WERI-Rb-1 (cell line): ENCODE results near the gene RPL37A.
A peak's percentile ranks its signal among the peaks of the same experiment; 100 is the strongest.
"Not testable (repeated sequence)": the region's sequence is repeated elsewhere in the genome, so short reads cannot be mapped to it uniquely, and the experiment has no call there.

Experiments used
- DNase-seq: peaks from one replicate; pipeline ENCODE4 v3.0.0-alpha.2; 2020
- H3K27ac ChIP-seq: fragments of 250-450 bp; sonication (Bioruptor Pico); 2 replicates; pipeline ENCODE4 v1.5.1; 2020; ENCODE audit warnings: mild to moderate bottlenecking, moderate library complexity
- H3K27me3 ChIP-seq: fragments of 250-450 bp; sonication (Bioruptor Pico); 2 replicates; pipeline ENCODE4 v1.5.1; 2021; ENCODE audit warnings: mild to moderate bottlenecking, low read depth, moderate library complexity; ENCODE audit not compliant: insufficient read depth, severe bottlenecking
- H3K36me3 ChIP-seq: fragments of 250-450 bp; sonication (Bioruptor Pico); 2 replicates; pipeline ENCODE4 v1.5.1; 2020; ENCODE audit warnings: mild to moderate bottlenecking, moderate library complexity
- H3K4me3 ChIP-seq: 2 replicates; pipeline ENCODE4 v1.5.1; 2011; ENCODE audit warnings: low read depth, mild to moderate bottlenecking, control low read depth, low read length
- H3K9me3 ChIP-seq: fragments of 250-450 bp; sonication (Bioruptor Pico); 2 replicates; pipeline ENCODE4 v1.5.1; 2021; ENCODE audit warnings: mild to moderate bottlenecking, moderate library complexity; ENCODE audit not compliant: severe bottlenecking
- TF ChIP-seq, protein P1 (sequence below): IDR thresholded peaks from 2 replicates; pipeline ENCODE4 v1.5.1; 2011; ENCODE audit warnings: low read depth, mild to moderate bottlenecking, control low read depth, inconsistent platforms, low read length

The RPL37A gene

DNA sequence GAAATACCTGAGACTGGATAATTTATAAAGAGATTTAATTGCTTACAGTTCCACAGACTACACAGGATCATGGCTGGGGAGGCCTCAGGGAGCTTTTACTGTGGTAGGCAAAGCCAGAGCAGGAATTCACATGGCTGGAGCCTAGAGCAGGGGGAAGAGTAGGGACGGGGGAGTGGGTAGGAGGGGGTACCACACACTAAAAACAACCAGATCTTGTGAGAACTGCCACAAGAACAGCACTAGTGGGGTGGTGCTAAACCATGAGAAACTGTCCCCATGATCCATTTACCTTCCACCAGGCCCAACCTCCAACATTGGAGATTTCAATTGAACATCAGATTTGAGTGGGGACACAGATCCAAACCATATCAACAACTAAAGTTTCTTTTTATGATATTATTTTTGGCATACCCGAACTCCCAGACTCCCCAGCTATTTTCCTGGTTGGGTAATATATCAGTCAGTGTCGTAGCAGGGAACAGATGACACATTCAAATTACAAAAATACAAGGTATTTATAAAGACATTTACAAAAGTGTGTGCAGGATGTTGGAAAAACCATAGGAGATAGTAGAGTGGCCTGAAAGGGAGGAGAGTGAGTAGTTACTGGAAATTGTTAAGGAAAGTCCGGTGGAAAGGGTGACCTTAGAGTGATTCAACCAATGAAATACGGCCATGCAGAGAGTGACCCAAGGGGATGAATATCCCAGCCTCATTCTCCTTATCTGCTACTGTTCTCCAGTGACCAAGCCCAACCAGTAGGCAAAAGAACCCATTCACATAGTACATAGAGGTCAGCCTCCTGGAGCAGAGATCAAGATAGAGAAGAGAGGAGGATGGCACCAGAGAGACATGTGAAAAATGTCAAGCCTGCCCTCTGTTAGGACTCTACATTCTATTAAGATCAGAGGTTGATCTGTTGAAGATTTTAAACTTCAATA is 8.8 kb downstream of the RPL37A start:
- Histone ChIP-seq H3K4me3 (no peak overlapping the region), H3K27ac (no peak overlapping the region), H3K36me3 (peaks cover 43% of the 10 kb centered on the region), H3K27me3 (no peaks in the 10 kb centered on the region), H3K9me3 (no peaks in the 10 kb centered on the region)
- TF ChIP-seq, protein P1, sequence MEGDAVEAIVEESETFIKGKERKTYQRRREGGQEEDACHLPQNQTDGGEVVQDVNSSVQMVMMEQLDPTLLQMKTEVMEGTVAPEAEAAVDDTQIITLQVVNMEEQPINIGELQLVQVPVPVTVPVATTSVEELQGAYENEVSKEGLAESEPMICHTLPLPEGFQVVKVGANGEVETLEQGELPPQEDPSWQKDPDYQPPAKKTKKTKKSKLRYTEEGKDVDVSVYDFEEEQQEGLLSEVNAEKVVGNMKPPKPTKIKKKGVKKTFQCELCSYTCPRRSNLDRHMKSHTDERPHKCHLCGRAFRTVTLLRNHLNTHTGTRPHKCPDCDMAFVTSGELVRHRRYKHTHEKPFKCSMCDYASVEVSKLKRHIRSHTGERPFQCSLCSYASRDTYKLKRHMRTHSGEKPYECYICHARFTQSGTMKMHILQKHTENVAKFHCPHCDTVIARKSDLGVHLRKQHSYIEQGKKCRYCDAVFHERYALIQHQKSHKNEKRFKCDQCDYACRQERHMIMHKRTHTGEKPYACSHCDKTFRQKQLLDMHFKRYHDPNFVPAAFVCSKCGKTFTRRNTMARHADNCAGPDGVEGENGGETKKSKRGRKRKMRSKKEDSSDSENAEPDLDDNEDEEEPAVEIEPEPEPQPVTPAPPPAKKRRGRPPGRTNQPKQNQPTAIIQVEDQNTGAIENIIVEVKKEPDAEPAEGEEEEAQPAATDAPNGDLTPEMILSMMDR: no peak
- no peak for DNase-seq

DNA sequence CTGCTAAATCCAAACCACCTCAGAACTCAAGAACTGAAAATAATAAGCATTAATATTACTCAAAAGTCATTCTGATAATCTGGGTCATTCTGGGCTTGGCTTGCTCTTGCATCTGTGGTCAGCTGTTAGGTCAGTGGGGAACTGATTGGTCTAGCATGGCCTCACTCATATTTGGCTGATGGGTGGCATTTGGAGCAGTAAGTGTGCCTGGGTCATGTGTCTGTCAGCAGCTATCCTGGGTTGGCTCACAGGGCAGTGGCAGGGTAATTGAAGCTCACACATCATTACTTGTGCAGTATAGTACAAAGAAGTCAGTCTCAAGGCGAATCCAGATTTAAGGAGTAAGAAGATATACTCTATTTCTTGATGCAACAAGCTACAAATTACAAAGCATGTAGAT is 9.6 kb downstream of the RPL37A start:
- no peaks in the 10 kb centered on the region for H3K27me3 ChIP-seq
- H3K27ac ChIP-seq: no peak overlapping the region
- no peaks in the 10 kb centered on the region for H3K9me3 ChIP-seq
- no peak for DNase-seq
- H3K36me3 ChIP-seq: peaks cover 36% of the 10 kb centered on the region
- TF ChIP-seq, protein P1: no peak
- no peak overlapping the region for H3K4me3 ChIP-seq

DNA sequence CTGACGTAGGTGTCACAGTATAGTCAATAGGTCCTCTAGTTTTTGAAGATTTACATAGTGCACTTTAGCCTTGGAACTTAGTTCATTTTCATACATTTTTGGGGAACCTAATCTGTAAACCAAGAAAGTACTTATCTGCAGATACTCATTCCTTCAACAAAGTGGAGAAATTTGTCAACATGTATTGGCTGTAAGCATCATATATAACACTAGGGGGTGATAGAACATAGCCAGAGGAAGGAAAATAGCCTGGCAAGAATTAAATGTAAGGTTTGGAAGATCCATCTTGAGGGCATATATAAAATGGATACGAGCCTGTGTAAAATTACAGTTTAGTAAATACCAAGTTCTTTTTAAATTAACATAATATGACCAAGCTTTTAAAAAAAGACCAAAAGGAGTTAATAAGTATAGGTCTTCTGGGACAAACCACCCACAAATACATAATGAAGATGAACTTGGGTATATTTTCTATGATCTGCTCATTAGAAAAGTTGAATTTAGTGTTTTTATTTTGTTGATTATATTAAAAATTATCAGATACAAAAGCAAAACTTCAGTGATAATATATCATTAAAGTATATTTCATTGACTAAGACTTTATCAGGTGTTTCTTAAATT is 18.2 kb downstream of the RPL37A start:
- Histone ChIP-seq H3K27ac (no peak overlapping the region), H3K36me3 (no peaks in the 10 kb centered on the region; the same call in 1 of the 2 replicates), H3K27me3 (no peaks in the 10 kb centered on the region), H3K4me3 (no peak overlapping the region), H3K9me3 (no peaks in the 10 kb centered on the region)
- TF ChIP-seq, protein P1: no peak
- no peak for DNase-seq

DNA sequence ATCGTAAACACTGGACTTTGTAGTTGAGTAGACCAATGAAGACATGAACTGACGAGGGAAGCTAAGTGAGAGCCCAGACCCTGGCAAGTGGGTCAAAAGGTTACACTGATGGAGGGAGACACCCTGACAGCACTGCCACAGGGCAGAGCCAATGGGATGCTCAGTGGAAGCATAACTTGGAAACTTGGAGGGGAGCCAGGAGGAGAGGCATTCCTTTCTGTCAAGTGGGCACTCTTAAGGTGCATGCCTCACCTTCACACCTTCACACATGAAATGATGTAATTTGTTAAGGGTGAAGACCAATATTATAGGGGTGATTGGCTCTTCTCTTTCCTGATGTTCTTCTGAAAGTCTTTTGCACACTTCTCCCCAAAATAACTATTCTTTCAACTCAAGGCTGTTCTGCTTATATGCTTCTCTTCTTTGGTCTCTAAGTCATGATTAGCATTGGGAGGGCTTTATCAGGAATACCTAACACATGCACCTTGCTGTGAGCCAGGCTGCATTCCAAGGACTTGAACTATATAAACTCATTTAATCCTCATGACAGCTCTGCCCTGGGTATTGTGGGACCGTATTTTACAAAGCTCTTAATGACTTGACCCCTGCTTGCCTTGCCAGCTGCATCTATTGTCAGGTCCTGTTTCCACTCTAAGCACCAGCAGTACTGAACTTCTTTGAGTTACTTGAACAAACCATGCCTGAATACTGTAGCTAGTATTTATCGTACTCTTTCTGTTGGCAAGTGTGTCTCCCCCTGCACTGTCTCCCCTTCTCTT is 19.0 kb downstream of the RPL37A start:
- DNase-seq: peak; percentile 34
- Histone ChIP-seq H3K4me3 (no peak overlapping the region), H3K27ac (no peak overlapping the region), H3K36me3 (no peaks in the 10 kb centered on the region; the same call in 1 of the 2 replicates), H3K9me3 (no peaks in the 10 kb centered on the region), H3K27me3 (no peaks in the 10 kb centered on the region)
- TF ChIP-seq, protein P1: no peak

DNA sequence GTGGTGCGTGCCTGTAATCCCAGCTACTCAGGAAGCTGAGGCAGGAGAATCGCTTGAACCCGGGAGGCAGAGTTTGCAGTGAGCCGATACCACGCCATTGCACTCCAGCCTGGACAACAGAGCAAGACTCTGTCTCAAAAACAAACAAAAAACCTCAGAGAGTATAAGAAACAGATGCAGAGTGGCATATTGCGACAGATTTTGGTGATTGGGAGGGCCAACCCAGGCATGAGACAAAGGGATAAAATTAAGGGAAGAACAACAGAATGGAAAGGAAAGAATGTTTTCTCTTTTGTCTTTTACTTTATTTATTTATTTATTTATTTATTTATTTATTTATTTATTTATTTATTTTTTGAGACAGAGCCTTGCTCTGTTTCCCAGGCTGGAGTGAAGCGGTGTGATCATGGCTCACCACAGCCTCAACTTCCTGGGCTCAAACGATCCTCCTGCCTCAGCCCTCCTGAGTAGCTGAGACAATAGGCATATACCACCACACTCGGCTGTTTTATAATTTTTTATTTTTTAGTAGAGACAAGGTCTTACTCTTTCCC is 20.0 kb downstream of the RPL37A start:
- H3K27me3 ChIP-seq, H3K4me3 ChIP-seq, H3K27ac ChIP-seq, H3K36me3 ChIP-seq, H3K9me3 ChIP-seq, DNase-seq: not testable (repeated sequence)
